ENCODE data around the gene FOXN4. TPM values are rescaled to one million over a fixed set of nuclear protein-coding genes. Genes with fewer than 3 reads are reported as not detected.

The FOXN4 gene
- total RNA-seq, 3 donors from 2014 or later = not detected

DNA sequence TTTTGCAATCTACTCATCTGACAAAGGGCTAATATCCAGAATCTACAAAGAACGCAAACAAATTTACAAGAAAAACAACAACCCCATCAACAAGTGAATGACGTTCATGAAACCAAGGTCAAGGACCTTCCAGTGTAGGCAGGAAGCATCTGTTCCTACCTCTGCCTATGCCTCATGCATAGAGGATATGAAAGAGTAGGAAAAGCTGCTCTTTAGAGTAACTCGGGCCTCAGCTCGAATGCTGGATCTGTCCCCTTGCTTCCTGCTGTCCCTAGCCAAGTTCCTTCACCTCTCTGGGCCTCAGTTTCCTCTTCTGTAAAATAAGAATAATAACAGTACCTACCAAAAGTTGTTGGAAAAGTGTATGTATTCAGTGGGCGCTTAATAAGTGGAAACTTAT is 65.0 kb downstream of the FOXN4 start:
- DNase-seq = no peak
- H3K4me1 Mint-ChIP-seq (ENCODE audit: low read depth) = no peaks in the 10 kb centered on the region
- no peaks in the 10 kb centered on the region for H3K27me3 Mint-ChIP-seq (ENCODE audit: low read depth)
- no peak overlapping the region for H3K4me3 Mint-ChIP-seq
- no peak for ATAC-seq
- peaks cover 16% of the 10 kb centered on the region for H3K36me3 Mint-ChIP-seq (ENCODE audit: insufficient read depth)
- H3K9me3 Mint-ChIP-seq = no peaks in the 10 kb centered on the region

DNA sequence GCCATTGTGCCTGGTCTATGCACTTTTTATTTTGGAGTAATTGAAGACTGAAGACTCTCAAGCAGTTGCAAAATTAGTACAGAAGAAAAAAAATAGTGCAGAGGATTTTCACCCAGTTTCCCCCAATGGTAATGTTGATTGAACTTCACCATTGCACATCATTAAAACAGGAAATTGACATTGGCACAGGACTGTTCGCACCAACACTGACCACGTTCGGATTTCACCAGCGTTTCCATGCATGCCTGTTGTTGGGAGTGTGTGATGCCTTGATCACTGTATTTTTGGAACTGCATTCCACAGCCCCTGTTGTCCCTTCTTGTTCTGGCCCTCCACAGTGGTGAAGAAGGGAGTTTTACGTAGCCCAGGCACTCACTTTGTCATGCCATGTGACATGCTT is 67.1 kb downstream of the FOXN4 start:
- H3K9me3 Mint-ChIP-seq = no peaks in the 10 kb centered on the region
- H3K27me3 Mint-ChIP-seq (ENCODE audit: low read depth) = no peaks in the 10 kb centered on the region
- DNase-seq = no peak
- H3K36me3 Mint-ChIP-seq (ENCODE audit: insufficient read depth) = peaks cover 14% of the 10 kb centered on the region
- no peaks in the 10 kb centered on the region for H3K4me1 Mint-ChIP-seq (ENCODE audit: low read depth)
- ATAC-seq = no peak
- H3K4me3 Mint-ChIP-seq = no peak overlapping the region

DNA sequence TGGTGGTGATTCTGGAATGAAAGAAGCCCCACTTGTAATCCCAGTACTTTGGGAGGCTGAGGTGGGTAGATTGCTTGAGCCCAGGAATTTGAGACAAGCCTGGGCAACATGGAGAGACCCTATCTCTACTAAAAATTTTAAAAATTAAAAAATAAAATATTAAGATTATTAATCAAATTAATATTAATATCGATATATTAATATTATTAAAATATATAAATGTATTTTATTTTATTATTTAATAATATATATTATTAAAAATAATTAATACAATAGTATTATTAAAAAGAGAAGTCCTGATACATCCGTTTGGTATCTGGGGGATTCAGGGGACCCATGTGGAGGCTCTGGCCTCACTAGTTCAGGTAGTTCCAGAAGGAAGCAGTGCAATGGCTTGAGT is 68.7 kb downstream of the FOXN4 start:
- H3K36me3 Mint-ChIP-seq (ENCODE audit: insufficient read depth) = peaks cover 20% of the 10 kb centered on the region
- H3K9me3 Mint-ChIP-seq = no peaks in the 10 kb centered on the region

DNA sequence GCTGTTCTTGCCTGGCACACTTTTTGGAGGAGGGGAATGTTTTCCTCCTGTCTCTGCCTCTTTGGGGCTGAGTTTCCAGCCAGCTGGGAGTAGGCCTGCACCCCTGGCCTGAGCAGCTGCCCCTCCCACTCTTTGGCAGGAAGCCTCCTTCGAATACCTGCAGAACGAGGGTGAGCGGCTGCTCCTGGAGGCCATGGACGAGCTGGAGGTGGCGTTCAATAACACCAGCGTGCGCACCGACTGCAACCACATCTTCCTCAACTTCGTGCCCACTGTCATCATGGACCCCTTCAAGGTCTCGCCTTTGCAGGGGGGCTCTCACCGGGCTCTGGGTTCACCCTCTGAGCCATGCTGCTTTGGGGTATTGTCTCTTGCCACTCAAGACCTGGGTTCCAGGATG is 69.4 kb downstream of the FOXN4 start:
- Mint-ChIP-seq H3K36me3 (ENCODE audit: insufficient read depth) (peaks cover 20% of the 10 kb centered on the region), H3K27me3 (ENCODE audit: low read depth) (no peaks in the 10 kb centered on the region), H3K9me3 (no peaks in the 10 kb centered on the region), H3K4me3 (no peak overlapping the region), H3K4me1 (ENCODE audit: low read depth) (no peaks in the 10 kb centered on the region)
- no peak for ATAC-seq
- no peak for DNase-seq

More for the DNA sequence above, 68.7 kb downstream of the FOXN4 start:
- DNase-seq (no peak), ATAC-seq (no peak)
- H3K4me3 Mint-ChIP-seq = no peak overlapping the region
- H3K4me1 Mint-ChIP-seq (ENCODE audit: low read depth) = no peaks in the 10 kb centered on the region
- H3K27me3 Mint-ChIP-seq (ENCODE audit: low read depth) = no peaks in the 10 kb centered on the region

DNA sequence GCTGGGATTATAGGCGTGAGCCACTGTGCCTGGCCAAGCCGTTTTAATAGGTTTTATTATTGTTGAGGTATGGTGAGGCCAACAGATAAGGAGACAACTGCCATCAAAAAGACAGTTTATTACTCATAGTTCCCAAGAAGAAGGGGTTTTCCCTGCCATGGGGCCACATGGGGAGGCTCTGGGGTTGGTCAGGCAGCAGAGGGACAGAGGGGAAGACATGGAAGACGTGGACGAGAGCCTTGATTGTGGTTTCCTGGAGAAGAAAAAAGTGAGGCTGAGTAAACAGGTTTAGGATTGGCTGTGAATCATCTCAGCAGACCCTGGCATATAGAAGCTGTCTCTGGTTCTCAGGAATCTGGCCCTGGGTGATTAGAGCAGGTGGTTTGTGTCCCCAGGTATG is 69.9 kb downstream of the FOXN4 start:
- no peak overlapping the region for H3K4me3 Mint-ChIP-seq
- no peaks in the 10 kb centered on the region for H3K9me3 Mint-ChIP-seq
- H3K27me3 Mint-ChIP-seq (ENCODE audit: low read depth) = no peaks in the 10 kb centered on the region
- no peak for DNase-seq
- ATAC-seq = no peak
- peaks cover 22% of the 10 kb centered on the region for H3K36me3 Mint-ChIP-seq (ENCODE audit: insufficient read depth)
- no peaks in the 10 kb centered on the region for H3K4me1 Mint-ChIP-seq (ENCODE audit: low read depth)

DNA sequence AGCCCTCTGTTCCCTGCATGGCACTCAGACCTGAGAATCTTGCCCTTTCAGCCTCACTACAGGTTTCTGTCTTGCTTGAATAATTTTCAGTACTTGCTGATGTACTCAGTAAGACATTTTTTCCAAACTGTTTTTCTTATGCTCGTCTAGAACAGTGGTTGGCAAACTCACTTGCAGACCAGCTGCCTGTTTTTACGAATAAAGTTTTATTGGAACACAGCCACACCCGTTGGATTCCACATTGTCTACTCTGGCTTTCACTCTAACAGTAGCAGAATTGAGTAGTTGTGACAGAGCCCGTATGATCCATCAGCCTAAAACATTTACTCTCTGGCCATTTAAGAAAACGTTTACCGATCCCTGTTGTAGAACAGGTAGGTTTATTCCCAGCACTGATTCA is 72.8 kb downstream of the FOXN4 start:
- Mint-ChIP-seq H3K4me3 (no peak overlapping the region), H3K36me3 (ENCODE audit: insufficient read depth) (peaks cover 18% of the 10 kb centered on the region), H3K9me3 (no peaks in the 10 kb centered on the region), H3K27me3 (ENCODE audit: low read depth) (no peaks in the 10 kb centered on the region), H3K4me1 (ENCODE audit: low read depth) (no peaks in the 10 kb centered on the region)
- DNase-seq = no peak
- ATAC-seq = no peak

DNA sequence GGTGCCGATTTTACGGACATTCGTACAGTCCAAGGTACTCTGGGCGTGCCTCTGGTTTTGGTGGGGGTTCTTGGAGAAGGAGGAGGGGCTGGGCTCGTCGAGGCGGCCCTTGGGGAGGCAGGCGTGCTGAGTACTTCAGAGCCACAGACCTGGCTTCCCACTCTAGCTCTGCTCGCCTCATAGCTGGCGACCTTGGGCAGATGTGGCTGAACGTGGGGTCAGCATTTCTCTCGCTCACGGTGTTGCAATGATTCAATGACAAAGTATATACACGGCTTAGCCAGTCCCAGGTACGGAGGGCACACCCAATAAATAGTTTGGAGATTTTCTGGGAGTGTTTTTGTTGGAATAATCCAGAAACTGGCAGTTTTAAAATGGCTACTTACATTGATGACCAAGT is 75.1 kb downstream of the FOXN4 start:
- ATAC-seq (no peak), DNase-seq (no peak)
- Mint-ChIP-seq H3K4me1 (ENCODE audit: low read depth) (no peaks in the 10 kb centered on the region), H3K9me3 (no peaks in the 10 kb centered on the region), H3K36me3 (ENCODE audit: insufficient read depth) (peaks cover 15% of the 10 kb centered on the region), H3K27me3 (ENCODE audit: low read depth) (no peaks in the 10 kb centered on the region), H3K4me3 (no peak overlapping the region)

DNA sequence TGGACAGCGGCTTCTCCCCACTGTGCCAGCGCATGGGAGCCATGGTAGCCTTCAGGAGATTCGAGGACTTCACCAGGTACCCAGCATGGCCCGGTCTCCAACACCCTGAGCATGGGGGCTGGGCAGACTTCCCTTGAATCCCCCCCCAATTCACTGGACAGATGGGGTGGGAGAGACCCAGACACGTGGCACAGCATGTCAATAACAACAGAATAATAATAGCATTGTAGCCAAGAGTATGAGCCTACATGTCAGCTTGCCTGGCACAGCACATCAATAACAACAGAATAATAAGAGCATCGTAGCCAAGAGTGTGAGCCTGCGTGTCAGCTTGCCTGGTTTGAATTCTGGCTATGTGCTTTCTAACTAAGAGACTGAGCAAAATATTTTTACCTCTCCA is 76.4 kb downstream of the FOXN4 start:
- H3K4me3 Mint-ChIP-seq = no peak overlapping the region
- no peaks in the 10 kb centered on the region for H3K4me1 Mint-ChIP-seq (ENCODE audit: low read depth)
- no peaks in the 10 kb centered on the region for H3K27me3 Mint-ChIP-seq (ENCODE audit: low read depth)
- peaks cover 15% of the 10 kb centered on the region for H3K36me3 Mint-ChIP-seq (ENCODE audit: insufficient read depth)
- no peak for DNase-seq
- ATAC-seq = no peak
- no peaks in the 10 kb centered on the region for H3K9me3 Mint-ChIP-seq

DNA sequence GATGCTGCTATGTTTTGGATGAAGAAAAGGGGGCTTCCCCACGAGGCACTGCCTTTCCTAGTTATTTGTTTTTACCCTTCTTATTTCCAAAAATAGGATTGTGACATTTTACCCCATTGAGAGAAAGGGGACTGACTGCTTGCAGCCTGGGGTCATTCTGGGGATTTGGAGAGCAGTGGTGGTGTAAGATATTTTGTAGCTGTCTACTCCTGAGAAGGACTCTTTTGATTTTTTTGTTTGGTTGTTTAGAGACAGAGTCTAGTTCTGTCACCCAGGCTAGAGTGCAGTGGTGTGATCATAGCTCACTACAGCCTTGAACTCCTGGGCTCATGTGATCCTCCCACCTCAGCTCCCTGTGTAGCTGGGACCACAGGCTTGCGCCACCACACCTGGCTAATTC is 78.9 kb downstream of the FOXN4 start:
- Mint-ChIP-seq H3K4me3 (no peak overlapping the region), H3K9me3 (no peaks in the 10 kb centered on the region), H3K27me3 (ENCODE audit: low read depth) (no peaks in the 10 kb centered on the region), H3K4me1 (ENCODE audit: low read depth) (no peaks in the 10 kb centered on the region), H3K36me3 (ENCODE audit: insufficient read depth) (peaks cover 9% of the 10 kb centered on the region)
- ATAC-seq (no peak), DNase-seq (no peak)

DNA sequence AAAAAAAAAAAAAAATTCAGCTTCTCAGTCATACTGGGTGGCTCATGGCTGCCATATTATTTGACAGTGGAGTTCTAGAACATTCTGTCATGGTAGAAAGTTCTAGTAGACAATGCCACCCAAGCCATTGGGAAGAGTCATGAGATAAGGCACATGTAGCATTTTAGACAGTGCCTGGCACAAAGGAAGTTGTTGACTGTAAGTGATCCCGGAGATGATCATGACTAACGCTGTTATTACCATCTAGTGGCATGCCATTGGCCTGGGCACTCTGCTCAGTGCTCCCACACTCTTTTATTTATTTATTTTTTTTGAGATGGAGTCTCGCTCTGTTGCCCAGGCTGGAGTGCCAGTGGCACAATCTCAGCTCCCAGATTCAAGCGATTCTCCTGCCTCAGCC is 80.4 kb downstream of the FOXN4 start:
- ATAC-seq (no peak), DNase-seq (no peak)
- no peaks in the 10 kb centered on the region for H3K4me1 Mint-ChIP-seq (ENCODE audit: low read depth)
- peaks cover 8% of the 10 kb centered on the region for H3K36me3 Mint-ChIP-seq (ENCODE audit: insufficient read depth)
- no peaks in the 10 kb centered on the region for H3K9me3 Mint-ChIP-seq
- H3K27me3 Mint-ChIP-seq (ENCODE audit: low read depth) = no peaks in the 10 kb centered on the region
- no peak overlapping the region for H3K4me3 Mint-ChIP-seq

Other genes starting within 250 kb of the FOXN4 start
- gene ALKBH2, start 215.8 kb downstream of the FOXN4 start, total RNA-seq = 10 to 100 TPM; 59.8 to 73.2 (median 71.4) TPM
- 100 to 1,000 TPM in 2 of 3 donors, 10 to 100 TPM in 1; 91.9 to 134 (median 117) TPM for gene UNG, start 211.7 kb downstream of the FOXN4 start, total RNA-seq
- gene ACACB, start 192.7 kb downstream of the FOXN4 start, total RNA-seq = 1 to 10 TPM; 1.6 to 4.5 (median 3.8) TPM
- gene MYO1H, start 38.6 kb upstream of the FOXN4 start, total RNA-seq = not detected
- 10 to 100 TPM; 42.7 to 47.3 (median 45.4) TPM for gene KCTD10, start 168.0 kb upstream of the FOXN4 start, total RNA-seq
- gene UBE3B, start 168.3 kb upstream of the FOXN4 start, total RNA-seq = 10 to 100 TPM; 24.1 to 25.4 (median 24.4) TPM